K562 (cell line): ENCODE data around the gene CATSPER4. TPM values are rescaled to one million over a fixed set of nuclear protein-coding genes. Genes with fewer than 3 reads are reported as not detected.
A peak's percentile ranks its signal among the peaks of the same experiment; 100 is the strongest.

Experiments
- BCLAF1 ChIP-seq, 2 experiments: fragments of 450-650 bp in 1 of 2; IDR thresholded peaks; 2 replicates each; pipeline ENCODE4 v1.6.1; 2011 to 2017; ENCODE audit warnings: low read depth in 2 of 2, antibody characterized with exemption in 1 of 2, borderline replicate concordance in 1 of 2, low read length in 1 of 2, mild to moderate bottlenecking in 1 of 2, mixed read lengths in 1 of 2; ENCODE audit not compliant: control insufficient read depth in 1 of 2
- CCNT2 ChIP-seq: IDR thresholded peaks from 2 replicates; pipeline ENCODE4 v1.6.1; 2011; ENCODE audit warnings: borderline replicate concordance, low read depth, mild to moderate bottlenecking, moderate library complexity, mixed read lengths, low read length; ENCODE audit not compliant: insufficient read length; ENCODE audit errors: extremely low read depth
- DLX4 ChIP-seq: fragments of 250-450 bp; sonication (Bioruptor Pico); IDR thresholded peaks from 2 replicates; pipeline ENCODE4 v1.6.1; 2021; ENCODE audit warnings: mild to moderate bottlenecking
- IRF9 ChIP-seq: fragments of 450-650 bp; IDR thresholded peaks from 2 replicates; pipeline ENCODE4 v1.6.1; 2016; ENCODE audit warnings: missing biosample characterization, missing genetic modification characterization
- MAFG ChIP-seq: fragments of 450-650 bp; conservative IDR thresholded peaks from 2 replicates; pipeline ENCODE4 v1.6.1; 2016; ENCODE audit warnings: missing genetic modification characterization, missing compliant biosample characterization
- MCM7 ChIP-seq, 2 experiments: fragments of 450-650 bp; IDR thresholded peaks; 2 replicates each; pipeline ENCODE4 v1.6.1; 2016 to 2018
- NR0B1 ChIP-seq: fragments of 450-650 bp; IDR thresholded peaks from one replicate; pipeline ENCODE4 v1.6.1; 2018; ENCODE audit warnings: mild to moderate bottlenecking, moderate library complexity; ENCODE audit not compliant: partially characterized antibody
- RNF2 ChIP-seq: sonication (generic); IDR thresholded peaks from 2 replicates; pipeline ENCODE4 v1.6.1; 2016
- TARDBP ChIP-seq: fragments of 450-650 bp; IDR thresholded peaks from 2 replicates; pipeline ENCODE4 v1.6.1; 2016
- TFAP4 ChIP-seq: sonication (generic); formaldehyde crosslinking; IDR thresholded peaks from 2 replicates; pipeline ENCODE4 v1.8.0; 2022; ENCODE audit warnings: missing genetic modification reagents, mild to moderate bottlenecking, moderate library complexity, borderline replicate concordance
- ZBTB26 ChIP-seq: fragments of 450-650 bp; formaldehyde crosslinking; IDR thresholded peaks from 2 replicates; pipeline ENCODE4 v1.4.0; 2022; ENCODE audit warnings: missing genetic modification characterization
- ZFP36 ChIP-seq: fragments of 150-350 bp; IDR thresholded peaks from 2 replicates; pipeline ENCODE4 v1.6.1; 2018; ENCODE audit warnings: low read length, low read depth; ENCODE audit not compliant: partially characterized antibody
- ZHX1 ChIP-seq: fragments of 150-350 bp; conservative IDR thresholded peaks from 2 replicates; pipeline ENCODE4 v1.6.1; 2014; ENCODE audit warnings: low read length
- ZNF3 ChIP-seq: fragments of 250-450 bp; sonication (Bioruptor Pico); IDR thresholded peaks from 2 replicates; pipeline ENCODE4 v1.5.0; 2021; ENCODE audit warnings: mild to moderate bottlenecking, moderate library complexity
- ZNF316 ChIP-seq: fragments of 450-650 bp; IDR thresholded peaks from 2 replicates; pipeline ENCODE4 v1.6.1; 2016
- polyA plus RNA-seq, 8 experiments: library from polyadenylated mRNA; depleted of rRNA in 4 of 8; stranded (reverse) in 5 of 8; unstranded in 3 of 8; fragments of >200 nt; fragmentation: Nextera tagmentation in 2 of 8; fragmentation: Illumina TruSeq in 1 of 8; extraction: Ambion mirVana in 2 of 8; extraction: Trizol in 1 of 8; gene quantifications; 2 replicates each; pipeline versions ENCODE4 v1.2.1 to v1.2.3, GENCODE V29; 2011 to 2014; ENCODE audit warnings: inconsistent platforms in 1 of 8, missing spikeins in 1 of 8
- total RNA-seq, 7 experiments: library from RNA; depleted of rRNA in 6 of 7; stranded (reverse); fragments of >200 nt in 6 of 7; fragmentation: Illumina TruSeq in 2 of 7; extraction: Trizol in 2 of 7; gene quantifications; 2 replicates each; pipeline versions ENCODE4 v1.2.1 to v1.2.3, GENCODE V29; 2011 to 2021; ENCODE audit warnings: low replicate concordance in 1 of 7

Gene CATSPER4
- total and polyA plus RNA-seq, 9 of the 15 experiments (the other 6 are each of a cell fraction or from before 2014, with no cell fraction given), result 0.04 to 0.13 TPM; not detected in 7

- TF ChIP-seq BCLAF1 (IDR thresholded peaks at IDR 0.05; ENCODE audit: borderline replicate concordance in 1 of 2, control insufficient read depth in 1 of 2, low read depth in 2 of 2, low read length in 1 of 2), result no peak
- TF ChIP-seq RNF2, result no peak
- no peak for TF ChIP-seq MCM7 (IDR thresholded peaks at IDR 0.05)
- TF ChIP-seq IRF9 (tag), result no peak
- TF ChIP-seq ZFP36, result no peak
- TF ChIP-seq TARDBP, result peak; percentile 77; the same call in 1 of the 2 replicates
- TF ChIP-seq DLX4, result no peak
- TF ChIP-seq TFAP4 (CRISPR knock-in tag), result peak; percentile 54; the same call in 1 of the 2 replicates
- no peak for TF ChIP-seq MAFG
- TF ChIP-seq ZHX1, result 0 out of 2 replicates have a peak, but pooled peaks have one; percentile 34
- no peak for TF ChIP-seq ZNF316
- TF ChIP-seq NR0B1, result no peak
- no peak for TF ChIP-seq ZBTB26 (CRISPR knock-in tag)
- no peak for TF ChIP-seq ZNF3
- TF ChIP-seq CCNT2, result peak; percentile 65
These were observed 26.2 kb upstream of the CATSPER4 start (continued) for GRCh38 chr1:26164036-26164860.
